ENCODE measurements around the gene CD180. TPM values are rescaled to one million over a fixed set of nuclear protein-coding genes. Genes with fewer than 3 reads are reported as not detected.
A peak's percentile ranks its signal among the peaks of the same experiment; 100 is the strongest.
"Not testable (repeated sequence)": the region's sequence is repeated elsewhere in the genome, so short reads cannot be mapped to it uniquely, and the experiment has no call there.

CD180 gene
- total and polyA plus RNA-seq, 8 donors: under 0.01 to 2.6 (median 0.37) TPM; not detected in 1

DNA sequence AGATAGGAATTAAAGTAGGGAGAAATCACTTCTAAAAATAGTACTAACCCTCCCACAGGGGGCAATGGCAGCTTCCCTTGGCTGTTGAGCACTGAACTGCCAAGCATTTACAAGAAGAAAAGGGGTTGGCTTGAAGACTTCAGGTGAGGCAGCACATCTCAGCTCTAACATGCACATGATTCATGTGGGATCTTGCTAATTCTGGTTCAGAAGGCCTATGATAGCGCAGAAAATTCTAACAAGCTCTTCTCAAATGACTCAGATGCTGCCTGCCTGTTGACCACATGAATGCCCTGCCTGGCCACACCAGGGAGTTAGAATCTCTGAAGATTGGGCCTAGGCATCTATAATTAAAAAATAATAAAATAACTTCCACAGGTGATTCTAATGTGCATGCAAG lies 22.6 kb downstream of the CD180 start:
- DNase-seq: no peak
- Histone ChIP-seq H3K9me3 (peaks cover 0 to 13% (median 5%) of the 10 kb centered on the region in 4 donors), H3K36me3 (peaks cover 0 to 14% (median 5%) of the 10 kb centered on the region in 4 donors), H3K4me3 (no peak overlapping the region), H3K27ac (no peak overlapping the region), H3K4me1 (no peaks in the 10 kb centered on the region), H3K27me3 (no peaks in the 10 kb centered on the region)
- intact Hi-C loops (cut with DNase I; ENCODE audit: low total_unique reads): no loop called here
- TF ChIP-seq POLR2A (IDR thresholded peaks at IDR 0.05) (no peak), POLR2AphosphoS5 (IDR thresholded peaks at IDR 0.05) (no peak), EP300 (IDR thresholded peaks at IDR 0.05) (no peak)
- TF ChIP-seq, protein P1, sequence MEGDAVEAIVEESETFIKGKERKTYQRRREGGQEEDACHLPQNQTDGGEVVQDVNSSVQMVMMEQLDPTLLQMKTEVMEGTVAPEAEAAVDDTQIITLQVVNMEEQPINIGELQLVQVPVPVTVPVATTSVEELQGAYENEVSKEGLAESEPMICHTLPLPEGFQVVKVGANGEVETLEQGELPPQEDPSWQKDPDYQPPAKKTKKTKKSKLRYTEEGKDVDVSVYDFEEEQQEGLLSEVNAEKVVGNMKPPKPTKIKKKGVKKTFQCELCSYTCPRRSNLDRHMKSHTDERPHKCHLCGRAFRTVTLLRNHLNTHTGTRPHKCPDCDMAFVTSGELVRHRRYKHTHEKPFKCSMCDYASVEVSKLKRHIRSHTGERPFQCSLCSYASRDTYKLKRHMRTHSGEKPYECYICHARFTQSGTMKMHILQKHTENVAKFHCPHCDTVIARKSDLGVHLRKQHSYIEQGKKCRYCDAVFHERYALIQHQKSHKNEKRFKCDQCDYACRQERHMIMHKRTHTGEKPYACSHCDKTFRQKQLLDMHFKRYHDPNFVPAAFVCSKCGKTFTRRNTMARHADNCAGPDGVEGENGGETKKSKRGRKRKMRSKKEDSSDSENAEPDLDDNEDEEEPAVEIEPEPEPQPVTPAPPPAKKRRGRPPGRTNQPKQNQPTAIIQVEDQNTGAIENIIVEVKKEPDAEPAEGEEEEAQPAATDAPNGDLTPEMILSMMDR (IDR thresholded peaks at IDR 0.05): no peak
- WGBS, 5 donors: 85 to 100% (median 98%) methylated on average over 1 of the region's 1 CpG

DNA sequence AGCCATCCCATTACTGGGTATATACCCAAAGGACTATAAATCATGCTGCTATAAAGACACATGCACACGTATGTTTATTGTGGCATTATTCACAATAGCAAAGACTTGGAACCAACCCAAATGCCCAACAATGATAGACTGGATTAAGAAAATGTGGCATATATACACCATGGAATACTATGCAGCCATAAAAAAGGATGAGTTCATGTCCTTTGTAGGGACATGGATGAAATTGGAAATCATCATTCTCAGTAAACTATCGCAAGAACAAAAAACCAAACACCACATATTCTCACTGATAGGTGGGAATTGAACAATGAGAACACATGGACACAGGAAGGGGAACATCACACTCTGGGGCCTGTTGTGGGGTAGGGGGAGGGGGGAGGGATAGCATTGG lies 23.2 kb downstream of the CD180 start:
- H3K4me1 ChIP-seq; DNase-seq; H3K27ac ChIP-seq; H3K27me3 ChIP-seq; intact Hi-C loops (cut with DNase I; ENCODE audit: low total_unique reads); H3K4me3 ChIP-seq: not testable (repeated sequence)
- Histone ChIP-seq H3K9me3 (peaks cover 0 to 13% (median 5%) of the 10 kb centered on the region in 4 donors), H3K36me3 (peaks cover 0 to 14% (median 5%) of the 10 kb centered on the region in 4 donors)
- 57 to 100% methylated on average over 1 of the region's 2 CpGs; no CpG with 5 or more reads in 3 of the 5 donors for WGBS, 5 donors

DNA sequence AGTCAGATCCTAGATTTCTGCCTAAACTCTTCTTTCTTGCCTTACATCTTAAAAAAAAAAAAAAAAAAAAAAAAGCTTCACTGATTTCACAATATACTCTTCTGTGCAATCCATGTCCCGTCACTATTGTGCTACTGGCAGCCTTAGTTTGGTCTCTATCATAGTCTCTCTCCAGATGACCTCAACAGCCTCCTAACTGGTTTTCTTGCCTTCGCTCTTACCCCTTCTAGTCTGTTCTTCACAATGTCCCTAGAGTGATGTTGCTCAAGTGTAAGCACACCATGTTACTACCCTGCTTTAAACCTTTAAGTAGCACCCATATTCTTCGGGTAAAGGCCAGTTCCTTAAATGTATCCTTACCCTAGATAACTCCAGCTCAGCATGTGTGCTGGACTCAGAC lies 25.8 kb downstream of the CD180 start:
- 86 to 98% (median 92%) methylated on average over 3 of the region's 3 CpGs for WGBS, 5 donors
- no peaks in the 10 kb centered on the region for H3K27me3 ChIP-seq
- H3K36me3 ChIP-seq: peaks cover 0 to 22% (median 9%) of the 10 kb centered on the region in 4 donors
- H3K27ac ChIP-seq: no peak overlapping the region
- TF ChIP-seq, protein P1 (IDR thresholded peaks at IDR 0.05): no peak
- TF ChIP-seq POLR2AphosphoS5 (IDR thresholded peaks at IDR 0.05): no peak
- no peak for TF ChIP-seq EP300 (IDR thresholded peaks at IDR 0.05)
- TF ChIP-seq POLR2A (IDR thresholded peaks at IDR 0.05): no peak
- no peaks in the 10 kb centered on the region for H3K9me3 ChIP-seq
- H3K4me1 ChIP-seq: peaks cover 5 to 11% (median 11%) of the 10 kb centered on the region in 4 donors
- no peak overlapping the region for H3K4me3 ChIP-seq
- intact Hi-C loops (cut with DNase I; ENCODE audit: low total_unique reads): no loop called here
- no peak for DNase-seq

DNA sequence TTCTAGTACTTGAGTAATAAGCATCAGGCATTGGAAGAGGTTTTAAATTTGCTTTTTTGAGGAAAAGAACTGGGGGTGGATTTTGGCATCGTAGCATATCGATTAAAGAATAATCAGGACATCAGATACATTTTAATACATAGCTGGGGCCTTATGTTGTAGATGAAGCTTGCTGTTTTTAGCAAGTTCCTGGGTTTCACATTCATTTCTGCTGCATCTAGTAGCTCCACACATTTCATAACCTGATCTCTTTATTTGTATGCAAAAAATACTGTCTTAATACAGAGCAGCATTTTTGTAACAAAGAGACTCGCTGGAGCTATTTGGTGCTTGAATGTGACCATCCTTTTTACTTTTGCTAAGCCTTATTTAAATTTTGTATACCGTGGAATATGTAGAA lies 28.5 kb downstream of the CD180 start:
- no peak for TF ChIP-seq POLR2AphosphoS5 (IDR thresholded peaks at IDR 0.05)
- TF ChIP-seq, protein P1 (IDR thresholded peaks at IDR 0.05): no peak
- TF ChIP-seq EP300 (IDR thresholded peaks at IDR 0.05): no peak
- no peak for TF ChIP-seq POLR2A (IDR thresholded peaks at IDR 0.05)
- H3K27me3 ChIP-seq: no peaks in the 10 kb centered on the region
- H3K36me3 ChIP-seq: peaks cover 20 to 49% (median 36%) of the 10 kb centered on the region in 4 donors
- peaks cover 5 to 17% (median 14%) of the 10 kb centered on the region in 4 donors for H3K4me1 ChIP-seq
- no peak for DNase-seq
- no peak overlapping the region for H3K27ac ChIP-seq
- 97% methylated on average over 4 of the region's 4 CpGs for WGBS, 5 donors
- no peak overlapping the region for H3K4me3 ChIP-seq
- H3K9me3 ChIP-seq: no peaks in the 10 kb centered on the region
- intact Hi-C loops (cut with DNase I; ENCODE audit: low total_unique reads): no loop called here

DNA sequence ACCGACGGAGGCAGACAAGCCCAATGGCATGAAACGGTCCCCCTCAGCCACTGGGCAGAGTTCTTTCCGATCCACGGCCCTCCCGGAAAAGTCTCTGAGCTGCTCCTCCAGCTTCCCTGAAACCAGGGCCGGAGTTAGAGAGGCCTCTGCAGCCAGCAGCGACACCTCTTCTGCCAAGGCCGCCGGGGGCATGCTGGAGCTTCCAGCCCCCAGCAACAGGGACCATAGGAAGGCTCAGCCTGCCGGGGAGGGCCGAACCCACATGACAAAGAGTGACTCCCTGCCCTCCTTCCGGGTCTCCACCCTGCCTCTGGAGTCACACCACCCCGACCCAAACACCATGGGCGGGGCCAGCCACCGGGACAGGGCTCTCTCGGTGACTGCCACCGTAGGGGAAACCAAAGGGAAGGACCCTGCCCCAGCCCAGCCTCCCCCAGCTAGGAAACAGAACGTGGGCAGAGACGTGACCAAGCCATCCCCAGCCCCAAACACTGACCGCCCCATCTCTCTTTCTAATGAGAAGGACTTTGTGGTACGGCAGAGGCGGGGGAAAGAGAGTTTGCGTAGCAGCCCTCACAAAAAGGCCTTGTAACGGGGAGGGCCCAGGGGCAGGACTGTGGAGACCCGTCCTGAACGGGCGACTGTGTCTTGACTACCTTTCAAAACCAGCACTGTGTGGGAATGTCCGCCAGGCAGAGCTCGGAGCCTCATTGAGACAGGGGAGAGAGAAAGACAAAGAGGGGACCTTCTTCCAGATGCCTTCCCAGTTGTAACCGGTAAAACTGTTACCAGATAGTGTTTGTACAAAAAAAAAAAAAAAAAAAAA lies 29.9 kb downstream of the CD180 start:
- 52 to 87% (median 55%) methylated on average over 16 to 31 of the region's 31 CpGs for WGBS, 5 donors
- peak overlapping the region; percentile 27 to 36 (median 32) for H3K4me3 ChIP-seq

More for the DNA sequence above, 29.9 kb downstream of the CD180 start:
- DNase-seq: peak; percentile 63 to 69
- Histone ChIP-seq H3K27ac (peak overlapping the region; percentile 64 to 86 (median 82)), H3K36me3 (peaks cover 25 to 62% (median 48%) of the 10 kb centered on the region in 4 donors), H3K27me3 (no peaks in the 10 kb centered on the region), H3K9me3 (no peaks in the 10 kb centered on the region), H3K4me1 (peaks cover 5 to 21% (median 14%) of the 10 kb centered on the region in 4 donors)
- no peak for TF ChIP-seq POLR2AphosphoS5 (IDR thresholded peaks at IDR 0.05)
- TF ChIP-seq, protein P1 (IDR thresholded peaks at IDR 0.05): no peak
- no peak for TF ChIP-seq EP300 (IDR thresholded peaks at IDR 0.05)
- no peak for TF ChIP-seq POLR2A (IDR thresholded peaks at IDR 0.05)
- intact Hi-C loops (cut with DNase I; ENCODE audit: low total_unique reads): no loop called here

Measured in stomach (tissue), 9 donors.